KBM-7 (cell line): ENCODE results near the gene GEMIN5.
"Not testable (repeated sequence)": the region's sequence is repeated elsewhere in the genome, so short reads cannot be mapped to it uniquely, and the experiment has no call there.

Experiments used
- DNase-seq: peaks from one replicate; pipeline ENCODE4 v3.0.0-alpha.2; 2015
- in situ Hi-C: fragments of 300-500 bp; cut with MboI; formaldehyde crosslinking; loops from 2 replicates; pipeline ENCODE4 v1.14.3; 2020; ENCODE audit warnings: low sequenced_read_pairs, low pct_unique_long_range_greater_than_20kb, mixed read lengths

The GEMIN5 gene

GRCh38 chr5:154937718-154938466, at the start of gene GEMIN5:
TSS of gene GEMIN5 (minus strand) at chr5:154938211. CDS start at chr5:154938133, 78 bp downstream.
- in situ Hi-C loops: no loop called here
- peak; percentile 90 for DNase-seq

GRCh38 chr5:154986151-154986550, 48.1 kb upstream of the GEMIN5 start:
- no peak for DNase-seq
- in situ Hi-C loops: no loop called here

GRCh38 chr5:154984946-154985516, 47.0 kb upstream of the GEMIN5 start:
- DNase-seq: no peak
- in situ Hi-C loops: no loop called here

GRCh38 chr5:154978294-154978693, 40.3 kb upstream of the GEMIN5 start:
- peak; percentile 30 for DNase-seq
- in situ Hi-C loops: not testable (repeated sequence)

GRCh38 chr5:154977409-154977808, 39.4 kb upstream of the GEMIN5 start:
- no peak for DNase-seq
- in situ Hi-C loops: no loop called here

GRCh38 chr5:154976082-154976481, 38.1 kb upstream of the GEMIN5 start:
- DNase-seq, in situ Hi-C loops: not testable (repeated sequence)

GRCh38 chr5:154972476-154973080, 34.6 kb upstream of the GEMIN5 start:
- in situ Hi-C loops: no loop called here
- DNase-seq: peak; percentile 55

- in situ Hi-C loops: no loop called here
- DNase-seq: no peak
These were observed 33.5 kb upstream of the GEMIN5 start for GRCh38 chr5:154971501-154971900.

- in situ Hi-C loops: no loop called here
- peak; percentile 39 for DNase-seq
These were observed 32.7 kb upstream of the GEMIN5 start for GRCh38 chr5:154970759-154971158.

- no peak for DNase-seq
- in situ Hi-C loops: no loop called here
These were observed 30.9 kb upstream of the GEMIN5 start for GRCh38 chr5:154968953-154969352.

GRCh38 chr5:154967421-154968024, 29.5 kb upstream of the GEMIN5 start:
- peak; percentile 19 for DNase-seq
- in situ Hi-C loops: no loop called here

GRCh38 chr5:154966874-154967273, 28.9 kb upstream of the GEMIN5 start:
- no peak for DNase-seq
- in situ Hi-C loops: no loop called here

- no peak for DNase-seq
- in situ Hi-C loops: no loop called here
These were observed 28.2 kb upstream of the GEMIN5 start for GRCh38 chr5:154966081-154966841.

GRCh38 chr5:154962494-154962893, 24.5 kb upstream of the GEMIN5 start:
- DNase-seq: no peak

GRCh38 chr5:154956712-154957111, 18.7 kb upstream of the GEMIN5 start:
- DNase-seq: no peak
- in situ Hi-C loops: no loop called here

More at GRCh38 chr5:154962494-154962893, 24.5 kb upstream of the GEMIN5 start:
- in situ Hi-C loops: no loop called here

GRCh38 chr5:154949781-154950180, 11.8 kb upstream of the GEMIN5 start:
- in situ Hi-C loops: no loop called here
- DNase-seq: no peak

GRCh38 chr5:154948313-154948712, 10.3 kb upstream of the GEMIN5 start:
- in situ Hi-C loops: no loop called here
- no peak for DNase-seq

- no peak for DNase-seq
- in situ Hi-C loops: no loop called here
These were observed 9.8 kb upstream of the GEMIN5 start for GRCh38 chr5:154947778-154948177.

- no peak for DNase-seq
- in situ Hi-C loops: no loop called here
These were observed 7.8 kb upstream of the GEMIN5 start for GRCh38 chr5:154945695-154946301.
